PC-9 (cell line): ENCODE data around the gene RPL28.

Experiments used
- EZH2 ChIP-seq: fragments of 200-600 bp; sonication (generic); IDR thresholded peaks from 2 replicates; pipeline ENCODE4 v1.8.0; 2017; ENCODE audit warnings: antibody characterized with exemption, low read depth
- TF ChIP-seq, protein P1 (sequence below): fragments of 200-600 bp; sonication (generic); conservative IDR thresholded peaks from 2 replicates; pipeline ENCODE4 v1.6.1; 2017; ENCODE audit warnings: mixed run types, antibody characterized with exemption, mild to moderate bottlenecking, moderate library complexity

- TF ChIP-seq, protein P1, sequence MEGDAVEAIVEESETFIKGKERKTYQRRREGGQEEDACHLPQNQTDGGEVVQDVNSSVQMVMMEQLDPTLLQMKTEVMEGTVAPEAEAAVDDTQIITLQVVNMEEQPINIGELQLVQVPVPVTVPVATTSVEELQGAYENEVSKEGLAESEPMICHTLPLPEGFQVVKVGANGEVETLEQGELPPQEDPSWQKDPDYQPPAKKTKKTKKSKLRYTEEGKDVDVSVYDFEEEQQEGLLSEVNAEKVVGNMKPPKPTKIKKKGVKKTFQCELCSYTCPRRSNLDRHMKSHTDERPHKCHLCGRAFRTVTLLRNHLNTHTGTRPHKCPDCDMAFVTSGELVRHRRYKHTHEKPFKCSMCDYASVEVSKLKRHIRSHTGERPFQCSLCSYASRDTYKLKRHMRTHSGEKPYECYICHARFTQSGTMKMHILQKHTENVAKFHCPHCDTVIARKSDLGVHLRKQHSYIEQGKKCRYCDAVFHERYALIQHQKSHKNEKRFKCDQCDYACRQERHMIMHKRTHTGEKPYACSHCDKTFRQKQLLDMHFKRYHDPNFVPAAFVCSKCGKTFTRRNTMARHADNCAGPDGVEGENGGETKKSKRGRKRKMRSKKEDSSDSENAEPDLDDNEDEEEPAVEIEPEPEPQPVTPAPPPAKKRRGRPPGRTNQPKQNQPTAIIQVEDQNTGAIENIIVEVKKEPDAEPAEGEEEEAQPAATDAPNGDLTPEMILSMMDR, result no peak
- no peak for TF ChIP-seq EZH2
Measured at GRCh38 chr19:55443824-55444480, 58.2 kb downstream of the RPL28 start.
